ENCODE data around the gene SKA2. TPM values are rescaled to one million over a fixed set of nuclear protein-coding genes. Genes with fewer than 3 reads are reported as not detected.

SKA2 gene
- total and polyA plus RNA-seq, 2 donors (not counting 1 experiment from before 2014, with no cell fraction given) = 2.9 to 10.3 TPM

DNA sequence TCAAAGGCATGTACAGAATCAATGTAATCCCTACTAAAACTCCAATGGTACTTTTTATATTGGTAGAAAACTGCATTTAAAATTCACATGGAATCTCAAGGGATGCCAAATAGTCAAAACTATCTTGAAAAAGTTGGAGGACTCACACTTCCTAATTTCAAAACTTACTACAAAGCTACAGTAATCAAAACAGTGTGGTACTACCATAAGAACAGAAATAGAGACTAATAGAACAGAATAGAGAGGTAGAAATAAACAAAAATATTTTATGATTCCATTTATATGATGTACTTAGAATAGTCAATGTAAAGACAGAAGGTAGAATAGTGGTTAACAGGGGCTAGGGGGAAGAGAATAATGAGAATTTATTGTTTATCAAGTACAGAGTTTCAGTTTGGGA is 57.1 kb downstream of the SKA2 start:
- ATAC-seq (ENCODE audit: low read depth) (no peak), DNase-seq (no peak)
- Mint-ChIP-seq H3K27ac (no peak overlapping the region), H3K9me3 (ENCODE audit: insufficient read depth) (no peaks in the 10 kb centered on the region), H3K27me3 (no peaks in the 10 kb centered on the region), H3K4me3 (no peak overlapping the region), H3K4me1 (peaks cover 7% of the 10 kb centered on the region)
- POLR2A ChIA-PET = no interaction called here
- H3K4me1 ChIP-seq (ENCODE audit: control insufficient read depth in 2 of 2, insufficient read depth in 2 of 2, low read length in 2 of 2) = peaks cover 0 to 6% of the 10 kb centered on the region in 2 donors
- no peaks in the 10 kb centered on the region for H4K20me1 ChIP-seq (ENCODE audit: control insufficient read depth, insufficient read depth, low read length, poor library complexity, severe bottlenecking)
- H3K79me2 ChIP-seq (ENCODE audit: control insufficient read depth, insufficient read depth, low read length) = peaks cover 44% of the 10 kb centered on the region
- H3K9ac ChIP-seq (ENCODE audit: low read length) = no peak overlapping the region
- H3K4me2 ChIP-seq (replicated peaks; ENCODE audit: low read depth, low read length, poor library complexity, severe bottlenecking) = no peak overlapping the region
- H3K9me3 ChIP-seq (ENCODE audit: control extremely low read depth in 1 of 3, control insufficient read depth in 2 of 3, insufficient read depth in 1 of 3, low read length in 2 of 3) = no peaks in the 10 kb centered on the region
- CTCF ChIA-PET = no interaction called here
- H3K4me3 ChIP-seq (ENCODE audit: control extremely low read depth in 1 of 5, extremely low read depth in 1 of 5, insufficient read depth in 1 of 5, low read depth in 2 of 5, low read length in 4 of 5) = no peak overlapping the region
- peaks cover 3 to 12% of the 10 kb centered on the region in 2 experiments for H3K36me3 ChIP-seq (replicated peaks in 1 of 2; ENCODE audit: control extremely low read depth in 1 of 2, control insufficient read depth in 1 of 2, extremely low read depth in 1 of 2, insufficient read depth in 2 of 2, low read length in 1 of 2)
- intact Hi-C loops (cut with micrococcal nuclease) = no loop called here
- H3K27me3 ChIP-seq (replicated peaks in 1 of 4; ENCODE audit: control extremely low read depth in 1 of 4, control insufficient read depth in 3 of 4, insufficient read depth in 4 of 4, low read length in 3 of 4) = no peaks in the 10 kb centered on the region
- TF ChIP-seq EZH2 (IDR thresholded peaks at IDR 0.05; ENCODE audit: borderline replicate concordance, insufficient read depth, low read depth, low read length, poor library complexity, severe bottlenecking) = no peak
- TF ChIP-seq, protein P1, sequence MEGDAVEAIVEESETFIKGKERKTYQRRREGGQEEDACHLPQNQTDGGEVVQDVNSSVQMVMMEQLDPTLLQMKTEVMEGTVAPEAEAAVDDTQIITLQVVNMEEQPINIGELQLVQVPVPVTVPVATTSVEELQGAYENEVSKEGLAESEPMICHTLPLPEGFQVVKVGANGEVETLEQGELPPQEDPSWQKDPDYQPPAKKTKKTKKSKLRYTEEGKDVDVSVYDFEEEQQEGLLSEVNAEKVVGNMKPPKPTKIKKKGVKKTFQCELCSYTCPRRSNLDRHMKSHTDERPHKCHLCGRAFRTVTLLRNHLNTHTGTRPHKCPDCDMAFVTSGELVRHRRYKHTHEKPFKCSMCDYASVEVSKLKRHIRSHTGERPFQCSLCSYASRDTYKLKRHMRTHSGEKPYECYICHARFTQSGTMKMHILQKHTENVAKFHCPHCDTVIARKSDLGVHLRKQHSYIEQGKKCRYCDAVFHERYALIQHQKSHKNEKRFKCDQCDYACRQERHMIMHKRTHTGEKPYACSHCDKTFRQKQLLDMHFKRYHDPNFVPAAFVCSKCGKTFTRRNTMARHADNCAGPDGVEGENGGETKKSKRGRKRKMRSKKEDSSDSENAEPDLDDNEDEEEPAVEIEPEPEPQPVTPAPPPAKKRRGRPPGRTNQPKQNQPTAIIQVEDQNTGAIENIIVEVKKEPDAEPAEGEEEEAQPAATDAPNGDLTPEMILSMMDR (IDR thresholded peaks at IDR 0.05) = no peak
- H3K27ac ChIP-seq (ENCODE audit: low read length in 2 of 2) = no peak overlapping the region
- H2AFZ ChIP-seq (ENCODE audit: insufficient read depth, low read depth, low read length, poor library complexity, severe bottlenecking) = no peak overlapping the region

DNA sequence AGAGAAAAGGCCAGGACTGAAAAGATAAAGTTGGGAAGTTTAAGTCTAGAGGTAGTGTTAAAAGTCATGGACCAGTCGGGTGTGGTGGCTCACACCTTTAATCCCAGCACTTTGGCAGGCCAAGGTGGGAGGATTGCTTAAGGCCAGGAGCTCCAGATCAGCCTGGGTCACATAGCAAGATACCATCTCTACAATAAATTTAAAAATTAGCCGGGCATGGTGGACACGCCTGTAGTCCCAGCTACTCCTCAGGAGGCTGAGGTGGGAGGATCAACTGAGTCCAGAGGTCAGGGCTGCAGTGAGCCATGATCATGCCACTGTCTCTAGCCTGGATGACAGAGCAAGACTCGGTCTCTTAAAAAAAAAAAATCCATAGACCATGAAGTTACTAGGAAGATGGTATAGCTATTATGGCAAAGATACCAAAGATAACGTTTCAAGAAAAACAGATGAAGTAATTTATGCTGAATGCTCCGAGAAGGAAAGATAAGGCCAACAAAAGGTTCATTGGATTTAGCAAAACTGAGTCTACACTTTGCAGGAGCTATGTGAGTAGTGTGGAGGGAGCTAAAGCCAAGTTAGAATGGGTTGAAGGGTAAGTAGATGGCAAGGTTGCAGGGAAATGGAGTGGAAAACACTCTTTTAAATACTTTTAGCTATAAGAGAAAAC is 60.0 kb downstream of the SKA2 start:
- H3K27ac ChIP-seq (ENCODE audit: low read length in 2 of 2) = no peak overlapping the region
- Mint-ChIP-seq H3K9me3 (ENCODE audit: insufficient read depth) (no peaks in the 10 kb centered on the region), H3K27me3 (no peaks in the 10 kb centered on the region), H3K27ac (no peak overlapping the region), H3K4me1 (peaks cover 7% of the 10 kb centered on the region), H3K4me3 (no peak overlapping the region)
- DNase-seq (no peak), ATAC-seq (ENCODE audit: low read depth) (no peak)
- no peak overlapping the region for H3K4me2 ChIP-seq (replicated peaks; ENCODE audit: low read depth, low read length, poor library complexity, severe bottlenecking)
- no peaks in the 10 kb centered on the region for H3K9me3 ChIP-seq (ENCODE audit: control extremely low read depth in 1 of 3, control insufficient read depth in 2 of 3, insufficient read depth in 1 of 3, low read length in 2 of 3)
- ChIA-PET POLR2A (interaction anchor here (0.7 kb wide), 1 partner anchor 12 kb away, joined by 3 read pairs; the partner anchor contains the start of gene TRIM37), CTCF (interaction anchor here (1.3 kb wide), 1 partner anchor 8 kb away, joined by 3 read pairs; no protein-coding TSS in a partner anchor)
- intact Hi-C loops (cut with micrococcal nuclease) = loop anchor here (2.0 kb wide), 1 partner anchor 22 kb away; no protein-coding TSS in a partner anchor
- TF ChIP-seq EZH2 (IDR thresholded peaks at IDR 0.05; ENCODE audit: borderline replicate concordance, insufficient read depth, low read depth, low read length, poor library complexity, severe bottlenecking) = no peak
- TF ChIP-seq, protein P1 (IDR thresholded peaks at IDR 0.05) = no peak
- no peak overlapping the region for H3K4me3 ChIP-seq (ENCODE audit: control extremely low read depth in 1 of 5, extremely low read depth in 1 of 5, insufficient read depth in 1 of 5, low read depth in 2 of 5, low read length in 4 of 5)
- 100% methylated on average over 1 of the region's 6 CpGs for WGBS (ENCODE audit: insufficient coverage)
- no peak overlapping the region for H2AFZ ChIP-seq (ENCODE audit: insufficient read depth, low read depth, low read length, poor library complexity, severe bottlenecking)
- no peaks in the 10 kb centered on the region for H4K20me1 ChIP-seq (ENCODE audit: control insufficient read depth, insufficient read depth, low read length, poor library complexity, severe bottlenecking)
- no peaks in the 10 kb centered on the region for H3K27me3 ChIP-seq (replicated peaks in 1 of 4; ENCODE audit: control extremely low read depth in 1 of 4, control insufficient read depth in 3 of 4, insufficient read depth in 4 of 4, low read length in 3 of 4)
- H3K36me3 ChIP-seq (replicated peaks in 1 of 2; ENCODE audit: control extremely low read depth in 1 of 2, control insufficient read depth in 1 of 2, extremely low read depth in 1 of 2, insufficient read depth in 2 of 2, low read length in 1 of 2) = peaks cover 2 to 12% of the 10 kb centered on the region in 2 experiments
- peaks cover 0 to 6% of the 10 kb centered on the region in 2 donors for H3K4me1 ChIP-seq (ENCODE audit: control insufficient read depth in 2 of 2, insufficient read depth in 2 of 2, low read length in 2 of 2)
- peaks cover 49% of the 10 kb centered on the region for H3K79me2 ChIP-seq (ENCODE audit: control insufficient read depth, insufficient read depth, low read length)
- H3K9ac ChIP-seq (ENCODE audit: low read length) = no peak overlapping the region
